ENCODE data around the gene BCAP31.
"Not testable (repeated sequence)": the region's sequence is repeated elsewhere in the genome, so short reads cannot be mapped to it uniquely, and the experiment has no call there.

Gene BCAP31

GRCh38 chrX:153707406-153707805, 16.8 kb downstream of the BCAP31 start:
- DNase-seq = no peak

GRCh38 chrX:153706799-153707198, 17.4 kb downstream of the BCAP31 start:
- DNase-seq = no peak

GRCh38 chrX:153705403-153706060, 18.7 kb downstream of the BCAP31 start:
- not testable (repeated sequence) for DNase-seq

- DNase-seq = not testable (repeated sequence)
Observed at GRCh38 chrX:153704631-153705402, 19.4 kb downstream of the BCAP31 start.

- no peak for DNase-seq
Observed at GRCh38 chrX:153704021-153704526, 20.1 kb downstream of the BCAP31 start.

- no peak for DNase-seq
Observed at GRCh38 chrX:153703036-153703370, 21.2 kb downstream of the BCAP31 start.

GRCh38 chrX:153702336-153703035, 21.7 kb downstream of the BCAP31 start:
- DNase-seq = no peak

GRCh38 chrX:153701706-153702105, 22.5 kb downstream of the BCAP31 start:
- DNase-seq = no peak

- no peak for DNase-seq
Observed at GRCh38 chrX:153700967-153701366, 23.2 kb downstream of the BCAP31 start.

GRCh38 chrX:153700376-153700945, 23.7 kb downstream of the BCAP31 start:
- DNase-seq = no peak

GRCh38 chrX:153699784-153700371, 24.3 kb downstream of the BCAP31 start:
- DNase-seq = not testable (repeated sequence)

- DNase-seq = not testable (repeated sequence)
Observed at GRCh38 chrX:153699210-153699783, 24.9 kb downstream of the BCAP31 start.

GRCh38 chrX:153697924-153698865, 26.0 kb downstream of the BCAP31 start:
- no peak for DNase-seq

- not testable (repeated sequence) for DNase-seq
Observed at GRCh38 chrX:153696986-153697722, 27.0 kb downstream of the BCAP31 start.

GRCh38 chrX:153696538-153696937, 27.6 kb downstream of the BCAP31 start:
- not testable (repeated sequence) for DNase-seq

GRCh38 chrX:153696100-153696499, 28.1 kb downstream of the BCAP31 start:
- no peak for DNase-seq

GRCh38 chrX:153694687-153695270, 29.4 kb downstream of the BCAP31 start:
- DNase-seq = no peak

GRCh38 chrX:153694256-153694655, 29.9 kb downstream of the BCAP31 start:
- DNase-seq = not testable (repeated sequence)

- DNase-seq = no peak
Observed at GRCh38 chrX:153693216-153694086, 30.7 kb downstream of the BCAP31 start.

Data from activated CD4-positive, alpha-beta T cell treated with anti-CD3 and anti-CD28 coated beads, Interleukin-2, amount 50 U/mL, for 4 hours (primary cell).